IMR-90 (cell line): ENCODE data around the gene PEF1. TPM values are rescaled to one million over a fixed set of nuclear protein-coding genes. Genes with fewer than 3 reads are reported as not detected.

Experiments used
- ATAC-seq: fragments of 200-7000 bp; cut with Tn5 transposase; 2 replicates; pipeline ENCODE4 v1.9.1; 2020; ENCODE audit warnings: low read depth, mild to moderate bottlenecking, moderate library complexity
- BruUV-seq: library from RNA; stranded (reverse); fragments of 400-500 nt; replicated peaks from 2 replicates; lab custom pipeline; 2021; lab: Mats Ljungman, UMichigan
- CTCF ChIA-PET: fragments of 300-600 bp; formaldehyde crosslinking; extraction: SDS; loops from one replicate; lab custom pipeline; 2021; ENCODE audit warnings: antibody characterized with exemption; lab: Yijun Ruan, JAX
- POLR2A ChIA-PET: fragments of 300-600 bp; sonication (Branson Sonifier 250); formaldehyde crosslinking; loops from one replicate; lab custom pipeline; 2022; ENCODE audit warnings: antibody characterized with exemption; ENCODE audit not compliant: unreplicated experiment; lab: Charles Lee
- DNase-seq: peaks from one replicate; pipeline ENCODE4 v3.0.0; 2013
- H2AFZ ChIP-seq: replicated peaks from 2 replicates; pipeline ENCODE3; 2013; ENCODE audit warnings: low read length, mild to moderate bottlenecking; ENCODE audit not compliant: poor library complexity
- H2AK5ac ChIP-seq: 2 replicates; pipeline ENCODE4 v1.6.1; 2013; ENCODE audit warnings: low read depth, low read length, inconsistent platforms
- H2AK9ac ChIP-seq: replicated peaks from 2 replicates; pipeline ENCODE3; 2013; ENCODE audit warnings: mild to moderate bottlenecking, low read depth, low read length, moderate library complexity; ENCODE audit not compliant: poor library complexity
- H2BK120ac ChIP-seq: 2 replicates; pipeline ENCODE4 v1.6.1; 2013; ENCODE audit warnings: low read depth, low read length, inconsistent platforms
- H2BK15ac ChIP-seq: 3 replicates; pipeline ENCODE4 v1.6.1; 2013; ENCODE audit warnings: low read depth, low read length, inconsistent platforms
- H2BK20ac ChIP-seq: 2 replicates; pipeline ENCODE4 v1.6.1; 2013; ENCODE audit warnings: low read depth, mild to moderate bottlenecking, inconsistent platforms, low read length, moderate library complexity
- H2BK5ac ChIP-seq: 2 replicates; pipeline ENCODE4 v1.6.1; 2013; ENCODE audit warnings: mild to moderate bottlenecking, low read depth, low read length, inconsistent platforms; ENCODE audit not compliant: poor library complexity, severe bottlenecking
- H3K14ac ChIP-seq: replicated peaks from 2 replicates; pipeline ENCODE4 v1.6.1; 2013; ENCODE audit warnings: low read depth, low read length, inconsistent platforms
- H3K18ac ChIP-seq: 2 replicates; pipeline ENCODE4 v1.6.1; 2013; ENCODE audit warnings: low read depth, low read length, control low read depth
- H3K23ac ChIP-seq: 2 replicates; pipeline ENCODE4 v1.6.1; 2013; ENCODE audit warnings: low read depth, low read length, inconsistent platforms
- H3K27ac ChIP-seq: 2 replicates; pipeline ENCODE4 v1.5.1; 2013; ENCODE audit warnings: mild to moderate bottlenecking, control low read depth, low read length; ENCODE audit not compliant: insufficient read depth
- H3K27me3 ChIP-seq: 2 replicates; pipeline ENCODE4 v1.6.1; 2013; ENCODE audit warnings: low read length; ENCODE audit not compliant: control insufficient read depth, insufficient read depth
- H3K36me3 ChIP-seq: 2 replicates; pipeline ENCODE4 v1.6.1; 2013; ENCODE audit warnings: low read length, mixed read lengths; ENCODE audit not compliant: control insufficient read depth, insufficient read depth
- H3K4ac ChIP-seq: 2 replicates; pipeline ENCODE4 v1.6.1; 2013; ENCODE audit warnings: low read depth, low read length, inconsistent platforms
- H3K4me1 ChIP-seq: 2 replicates; pipeline ENCODE4 v1.6.1; 2013; ENCODE audit warnings: low read length, mixed read lengths; ENCODE audit not compliant: control insufficient read depth, insufficient read depth
- H3K4me2 ChIP-seq: 2 replicates; pipeline ENCODE4 v1.6.1; 2013; ENCODE audit warnings: low read depth, mild to moderate bottlenecking, control low read depth, low read length, moderate library complexity
- H3K4me3 ChIP-seq: 2 replicates; pipeline ENCODE4 v1.5.1; 2013; ENCODE audit warnings: low read depth, mild to moderate bottlenecking, control low read depth, low read length, moderate library complexity; ENCODE audit not compliant: insufficient read depth
- H3K56ac ChIP-seq: 2 replicates; pipeline ENCODE4 v1.6.1; 2013; ENCODE audit warnings: low read length, inconsistent platforms; ENCODE audit not compliant: insufficient read depth; ENCODE audit errors: extremely low read depth
- H3K79me1 ChIP-seq, 2 experiments: 2 replicates each; pipeline ENCODE4 v1.6.1; 2013; ENCODE audit warnings: low read length in 2 of 2, inconsistent platforms in 1 of 2, low read depth in 1 of 2
- H3K9ac ChIP-seq: 2 replicates; pipeline ENCODE4 v1.6.1; 2013; ENCODE audit warnings: low read depth, low read length, control low read depth
- H3K9me1 ChIP-seq: 2 replicates; pipeline ENCODE4 v1.6.1; 2013; ENCODE audit warnings: low read length, inconsistent platforms; ENCODE audit not compliant: insufficient read depth
- H3K9me3 ChIP-seq: 2 replicates; pipeline ENCODE4 v1.6.1; 2013; ENCODE audit warnings: low read length; ENCODE audit not compliant: control insufficient read depth, insufficient read depth
- H4K20me1 ChIP-seq: 2 replicates; pipeline ENCODE4 v1.6.1; 2013; ENCODE audit warnings: low read length, inconsistent platforms; ENCODE audit not compliant: insufficient read depth
- H4K5ac ChIP-seq: 2 replicates; pipeline ENCODE4 v1.6.1; 2013; ENCODE audit warnings: mild to moderate bottlenecking, low read depth, low read length, control low read depth
- H4K8ac ChIP-seq, 2 experiments: 2 replicates each; pipeline ENCODE4 v1.6.1; 2013; ENCODE audit warnings: low read depth in 2 of 2, low read length in 2 of 2, control low read depth in 1 of 2, inconsistent platforms in 1 of 2
- H4K91ac ChIP-seq: 2 replicates; pipeline ENCODE4 v1.6.1; 2013; ENCODE audit warnings: low read depth, low read length, inconsistent platforms; ENCODE audit not compliant: insufficient read depth
- BHLHE40 ChIP-seq: fragments of 150-350 bp; IDR thresholded peaks from 2 replicates; pipeline ENCODE4 v1.6.1; 2016; ENCODE audit warnings: mild to moderate bottlenecking, low read depth, low read length
- CEBPB ChIP-seq: IDR thresholded peaks from 2 replicates; pipeline ENCODE4 v1.6.1; 2012; ENCODE audit warnings: low read depth, low read length, improper control_type of control experiment
- CHD1 ChIP-seq: IDR thresholded peaks from 2 replicates; pipeline ENCODE4 v1.6.1; 2012; ENCODE audit warnings: low read depth, low read length, improper control_type of control experiment
- ELK1 ChIP-seq: fragments of 150-350 bp; IDR thresholded peaks from 2 replicates; pipeline ENCODE4 v1.6.1; 2016; ENCODE audit warnings: low read depth, mild to moderate bottlenecking, low read length, moderate library complexity, borderline replicate concordance
- FOS ChIP-seq: fragments of 150-350 bp; IDR thresholded peaks from 2 replicates; pipeline ENCODE4 v1.6.1; 2016; ENCODE audit warnings: low read depth, low read length
- MAFK ChIP-seq: IDR thresholded peaks from 2 replicates; pipeline ENCODE4 v1.6.1; 2012; ENCODE audit warnings: low read depth, low read length, improper control_type of control experiment
- MAZ ChIP-seq: IDR thresholded peaks from 2 replicates; pipeline ENCODE4 v1.6.1; 2012; ENCODE audit warnings: low read depth, mild to moderate bottlenecking, low read length, improper control_type of control experiment, moderate library complexity, borderline replicate concordance
- MXI1 ChIP-seq: IDR thresholded peaks from 2 replicates; pipeline ENCODE4 v1.6.1; 2012; ENCODE audit warnings: low read depth, mild to moderate bottlenecking, low read length, moderate library complexity, borderline replicate concordance
- NFE2L2 ChIP-seq: fragments of 150-350 bp; IDR thresholded peaks from 2 replicates; pipeline ENCODE4 v1.6.1; 2016; ENCODE audit warnings: low read depth, mild to moderate bottlenecking, low read length
- RAD21 ChIP-seq: IDR thresholded peaks from 2 replicates; pipeline ENCODE4 v1.6.1; 2012; ENCODE audit warnings: low read length, improper control_type of control experiment
- RCOR1 ChIP-seq: IDR thresholded peaks from 2 replicates; pipeline ENCODE4 v1.6.1; 2012; ENCODE audit warnings: mild to moderate bottlenecking, low read length, improper control_type of control experiment; ENCODE audit not compliant: insufficient replicate concordance
- RFX5 ChIP-seq: IDR thresholded peaks from 2 replicates; pipeline ENCODE4 v1.8.0; 2012; ENCODE audit warnings: low read depth, mild to moderate bottlenecking, low read length, moderate library complexity
- SMC3 ChIP-seq: fragments of 150-350 bp; IDR thresholded peaks from 2 replicates; pipeline ENCODE4 v1.6.1; 2016; ENCODE audit warnings: low read depth, mild to moderate bottlenecking, antibody characterized with exemption, low read length, moderate library complexity
- USF2 ChIP-seq: fragments of 150-350 bp; IDR thresholded peaks from 2 replicates; pipeline ENCODE4 v1.6.1; 2017; ENCODE audit warnings: mild to moderate bottlenecking, antibody characterized with exemption, low read length, low read depth
- WGBS, 2 experiments: methylation state at CpG; one replicate each; pipeline versions ENCODE4 v1.1.5 to v1.1.7; 2013; ENCODE audit warnings: missing lambda C conversion rate in 2 of 2; ENCODE audit not compliant: insufficient read length in 1 of 2; ENCODE audit errors: extremely low coverage in 2 of 2; 5-methylcytosine and 5-hydroxymethylcytosine counted together
- dilution Hi-C: fragments of 300-500 bp; cut with HindIII; formaldehyde crosslinking; loops from one replicate; pipeline ENCODE4 v1.14.3; 2018; ENCODE audit warnings: low sequenced_read_pairs; ENCODE audit not compliant: unreplicated experiment
- in situ Hi-C: fragments of 300-500 bp; cut with MboI; formaldehyde crosslinking; loops from 3 replicates; pipeline ENCODE4 v1.14.3; 2019; ENCODE audit warnings: low sequenced_read_pairs, inconsistent platforms, mixed read lengths
- intact Hi-C: fragments of 100-400 bp; cut with micrococcal nuclease; formaldehyde crosslinking; loops from 2 replicates; pipeline ENCODE4 v1.10.0; 2022
- polyA plus RNA-seq, 3 experiments: library from polyadenylated mRNA; depleted of rRNA; stranded (reverse); fragments of >200 nt; gene quantifications; 2 replicates each; pipeline ENCODE4 v1.2.3, GENCODE V29; 2012; ENCODE audit warnings: low replicate concordance in 1 of 3
- total RNA-seq: library from RNA; depleted of rRNA; stranded (reverse); fragments of >200 nt; gene quantifications from 2 replicates; pipeline ENCODE4 v1.2.3, GENCODE V29; 2012

Gene PEF1
- total and polyA plus RNA-seq, 2 of the 4 experiments (the other 2 are of a cell fraction): 84.2 to 104 TPM

- no peaks in the 10 kb centered on the region for H3K9me3 ChIP-seq
- no peak overlapping the region for H3K56ac ChIP-seq
- no peak overlapping the region for H4K5ac ChIP-seq
- no peak for ATAC-seq
- dilution Hi-C loops (no loop called here), intact Hi-C loops (no loop called here), in situ Hi-C loops (no loop called here)
- no peak overlapping the region for H2AFZ ChIP-seq
- H4K91ac ChIP-seq: 0 out of 2 replicates have a peak overlapping the region, but pooled peaks have one; percentile 5
- H3K14ac ChIP-seq: no peak overlapping the region
- H2AK9ac ChIP-seq: no peak overlapping the region
- WGBS, 2 experiments: no CpG with 5 or more reads among the region's 4 CpGs
- BruUV-seq: no TSS peak
- peaks cover 13% of the 10 kb centered on the region for H3K9me1 ChIP-seq
- no peak overlapping the region for H3K18ac ChIP-seq
- peaks cover 5% of the 10 kb centered on the region; the same call in 1 of the 2 replicates for H3K4me1 ChIP-seq
- H4K20me1 ChIP-seq: no peaks in the 10 kb centered on the region
- no peak for DNase-seq
- peaks cover 3% of the 10 kb centered on the region; the same call in 1 of the 2 replicates for H3K36me3 ChIP-seq
- H3K4me2 ChIP-seq: no peak overlapping the region; the same call in 1 of the 2 replicates
- H2BK15ac ChIP-seq: no peak overlapping the region
- peak overlapping the region; percentile 18; the same call in 1 of the 2 replicates for H2AK5ac ChIP-seq
- ChIA-PET CTCF (interaction anchor here (1.5 kb wide), 1 partner anchor 9 kb away, joined by 4 read pairs; no protein-coding TSS in a partner anchor), POLR2A (no interaction called here)
- no peak overlapping the region for H3K27ac ChIP-seq
- peak overlapping the region; percentile 72 for H2BK5ac ChIP-seq
- peaks cover 19 to 29% of the 10 kb centered on the region in 2 experiments for H3K79me1 ChIP-seq
- no peak overlapping the region for H3K4me3 ChIP-seq
- H2BK20ac ChIP-seq: no peak overlapping the region
- no peak overlapping the region; the same call in 1 of the 2 replicates for H2BK120ac ChIP-seq
- no peak overlapping the region for H3K9ac ChIP-seq
- no peaks in the 10 kb centered on the region for H3K27me3 ChIP-seq
- no peak overlapping the region; a peak in 1 of 4 replicates for H4K8ac ChIP-seq
- H3K4ac ChIP-seq: no peak overlapping the region; the same call in 1 of the 2 replicates
- H3K23ac ChIP-seq: no peak overlapping the region
- TF ChIP-seq RAD21: no peak
- TF ChIP-seq ELK1: no peak
- TF ChIP-seq CHD1: no peak
- TF ChIP-seq FOS: no peak
- no peak for TF ChIP-seq BHLHE40
- no peak for TF ChIP-seq SMC3
- no peak for TF ChIP-seq RCOR1
- no peak for TF ChIP-seq USF2
- no peak for TF ChIP-seq NFE2L2
- no peak for TF ChIP-seq MXI1
- no peak for TF ChIP-seq CEBPB
- no peak for TF ChIP-seq MAFK
- no peak for TF ChIP-seq MAZ
- no peak for TF ChIP-seq RFX5
Measured at GRCh38 chr1:31646259-31646960, 1.7 kb upstream of the PEF1 start.
